ENCODE results near the gene SERPINB8. TPM values are rescaled to one million over a fixed set of nuclear protein-coding genes. Genes with fewer than 3 reads are reported as not detected.

SERPINB8 gene
- total RNA-seq, 1 donor from 2014 or later, result 4.3 TPM

DNA sequence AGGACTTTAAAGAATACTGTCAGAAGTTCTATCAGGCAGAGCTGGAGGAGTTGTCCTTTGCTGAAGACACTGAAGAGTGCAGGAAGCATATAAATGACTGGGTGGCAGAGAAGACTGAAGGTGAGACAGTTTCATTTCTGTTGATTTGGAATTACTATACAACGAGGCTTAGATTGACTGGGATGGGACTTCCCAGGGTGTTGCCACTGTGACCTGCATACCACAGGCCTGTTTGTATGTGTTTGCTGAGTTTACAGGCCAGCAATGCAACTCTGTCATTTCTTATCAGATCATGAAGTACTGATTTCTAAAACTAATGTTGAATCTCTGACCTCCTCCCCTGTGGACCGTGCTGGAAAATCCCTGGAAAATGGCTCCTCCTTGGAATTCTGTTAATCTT lies 11.8 kb downstream of the SERPINB8 start:
- no peaks in the 10 kb centered on the region for H3K9me3 Mint-ChIP-seq (ENCODE audit: unreplicated experiment)
- no peaks in the 10 kb centered on the region for H3K36me3 Mint-ChIP-seq (ENCODE audit: low read depth, unreplicated experiment)
- no peak overlapping the region for H3K4me3 Mint-ChIP-seq (ENCODE audit: unreplicated experiment)
- DNase-seq (ENCODE audit: low spot score), result no peak
- H3K27ac Mint-ChIP-seq (ENCODE audit: unreplicated experiment), result no peak overlapping the region
- H3K27me3 Mint-ChIP-seq (ENCODE audit: unreplicated experiment), result peaks cover 4% of the 10 kb centered on the region
- no peaks in the 10 kb centered on the region for H3K4me1 Mint-ChIP-seq (ENCODE audit: unreplicated experiment)
- TF ChIP-seq, protein P1, sequence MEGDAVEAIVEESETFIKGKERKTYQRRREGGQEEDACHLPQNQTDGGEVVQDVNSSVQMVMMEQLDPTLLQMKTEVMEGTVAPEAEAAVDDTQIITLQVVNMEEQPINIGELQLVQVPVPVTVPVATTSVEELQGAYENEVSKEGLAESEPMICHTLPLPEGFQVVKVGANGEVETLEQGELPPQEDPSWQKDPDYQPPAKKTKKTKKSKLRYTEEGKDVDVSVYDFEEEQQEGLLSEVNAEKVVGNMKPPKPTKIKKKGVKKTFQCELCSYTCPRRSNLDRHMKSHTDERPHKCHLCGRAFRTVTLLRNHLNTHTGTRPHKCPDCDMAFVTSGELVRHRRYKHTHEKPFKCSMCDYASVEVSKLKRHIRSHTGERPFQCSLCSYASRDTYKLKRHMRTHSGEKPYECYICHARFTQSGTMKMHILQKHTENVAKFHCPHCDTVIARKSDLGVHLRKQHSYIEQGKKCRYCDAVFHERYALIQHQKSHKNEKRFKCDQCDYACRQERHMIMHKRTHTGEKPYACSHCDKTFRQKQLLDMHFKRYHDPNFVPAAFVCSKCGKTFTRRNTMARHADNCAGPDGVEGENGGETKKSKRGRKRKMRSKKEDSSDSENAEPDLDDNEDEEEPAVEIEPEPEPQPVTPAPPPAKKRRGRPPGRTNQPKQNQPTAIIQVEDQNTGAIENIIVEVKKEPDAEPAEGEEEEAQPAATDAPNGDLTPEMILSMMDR (IDR thresholded peaks at IDR 0.05; ENCODE audit: unreplicated experiment), result no peak

DNA sequence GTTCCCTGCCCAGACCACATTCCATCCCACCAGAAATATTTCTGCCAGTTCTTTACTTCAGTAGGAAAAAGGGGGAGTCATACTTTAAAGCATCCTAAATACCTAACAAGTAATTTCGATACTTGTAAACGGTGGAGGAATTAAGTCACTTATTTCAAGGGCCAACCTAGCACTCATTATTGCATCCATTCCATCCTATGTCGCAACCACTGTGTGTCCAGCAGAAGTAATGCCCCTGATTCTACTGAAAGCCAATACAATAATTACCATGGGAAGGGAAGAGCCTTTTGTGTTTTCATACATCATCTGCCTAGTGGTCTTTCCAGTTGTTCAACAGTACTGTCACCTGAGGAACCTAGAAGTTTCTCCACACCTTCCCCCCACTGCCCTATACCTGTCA lies 12.5 kb downstream of the SERPINB8 start:
- H3K4me1 Mint-ChIP-seq (ENCODE audit: unreplicated experiment), result no peaks in the 10 kb centered on the region
- peaks cover 4% of the 10 kb centered on the region for H3K27me3 Mint-ChIP-seq (ENCODE audit: unreplicated experiment)

DNA sequence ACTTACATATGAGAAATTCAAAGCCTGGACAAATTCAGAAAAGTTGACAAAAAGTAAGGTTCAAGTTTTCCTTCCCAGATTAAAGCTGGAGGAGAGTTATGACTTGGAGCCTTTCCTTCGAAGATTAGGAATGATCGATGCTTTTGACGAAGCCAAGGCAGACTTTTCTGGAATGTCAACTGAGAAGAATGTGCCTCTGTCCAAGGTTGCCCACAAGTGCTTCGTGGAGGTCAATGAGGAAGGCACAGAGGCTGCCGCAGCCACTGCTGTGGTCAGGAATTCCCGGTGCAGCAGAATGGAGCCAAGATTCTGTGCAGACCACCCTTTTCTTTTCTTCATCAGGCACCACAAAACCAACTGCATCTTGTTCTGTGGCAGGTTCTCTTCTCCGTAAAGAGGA lies 17.0 kb downstream of the SERPINB8 start:
- TF ChIP-seq, protein P1 (IDR thresholded peaks at IDR 0.05; ENCODE audit: unreplicated experiment), result no peak
- Mint-ChIP-seq H3K4me3 (ENCODE audit: unreplicated experiment) (no peak overlapping the region), H3K9me3 (ENCODE audit: unreplicated experiment) (no peaks in the 10 kb centered on the region), H3K4me1 (ENCODE audit: unreplicated experiment) (no peaks in the 10 kb centered on the region), H3K36me3 (ENCODE audit: low read depth, unreplicated experiment) (no peaks in the 10 kb centered on the region), H3K27me3 (ENCODE audit: unreplicated experiment) (peaks cover 2% of the 10 kb centered on the region), H3K27ac (ENCODE audit: unreplicated experiment) (no peak overlapping the region)
- no peak for DNase-seq (ENCODE audit: low spot score)

More for the DNA sequence above, 12.5 kb downstream of the SERPINB8 start:
- no peak for DNase-seq (ENCODE audit: low spot score)
- Mint-ChIP-seq H3K4me3 (ENCODE audit: unreplicated experiment) (no peak overlapping the region), H3K36me3 (ENCODE audit: low read depth, unreplicated experiment) (no peaks in the 10 kb centered on the region), H3K9me3 (ENCODE audit: unreplicated experiment) (no peaks in the 10 kb centered on the region), H3K27ac (ENCODE audit: unreplicated experiment) (no peak overlapping the region)
- TF ChIP-seq, protein P1 (IDR thresholded peaks at IDR 0.05; ENCODE audit: unreplicated experiment), result no peak

DNA sequence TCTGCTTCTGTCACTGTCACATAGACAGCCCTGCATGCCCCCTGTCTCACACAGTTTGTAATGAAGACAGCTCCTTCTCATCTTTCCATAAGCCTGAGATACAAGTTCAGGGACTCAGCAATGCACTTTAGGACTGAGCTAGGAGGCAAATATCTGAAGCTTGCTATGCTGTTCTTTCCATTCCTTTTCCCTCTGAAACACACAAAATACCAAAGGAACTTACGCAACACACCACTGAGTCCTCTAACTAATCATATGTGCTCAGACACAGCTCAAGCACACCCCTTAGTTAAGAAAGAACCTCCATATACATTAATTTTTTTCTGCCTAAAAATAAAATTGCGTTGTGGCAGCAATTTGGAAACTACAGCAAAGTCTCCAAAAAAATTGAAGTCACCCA lies 17.9 kb downstream of the SERPINB8 start:
- Mint-ChIP-seq H3K4me3 (ENCODE audit: unreplicated experiment) (no peak overlapping the region), H3K36me3 (ENCODE audit: low read depth, unreplicated experiment) (no peaks in the 10 kb centered on the region), H3K9me3 (ENCODE audit: unreplicated experiment) (no peaks in the 10 kb centered on the region), H3K4me1 (ENCODE audit: unreplicated experiment) (no peaks in the 10 kb centered on the region), H3K27ac (ENCODE audit: unreplicated experiment) (no peak overlapping the region), H3K27me3 (ENCODE audit: unreplicated experiment) (no peaks in the 10 kb centered on the region)
- TF ChIP-seq, protein P1 (IDR thresholded peaks at IDR 0.05; ENCODE audit: unreplicated experiment), result no peak
- DNase-seq (ENCODE audit: low spot score), result no peak

DNA sequence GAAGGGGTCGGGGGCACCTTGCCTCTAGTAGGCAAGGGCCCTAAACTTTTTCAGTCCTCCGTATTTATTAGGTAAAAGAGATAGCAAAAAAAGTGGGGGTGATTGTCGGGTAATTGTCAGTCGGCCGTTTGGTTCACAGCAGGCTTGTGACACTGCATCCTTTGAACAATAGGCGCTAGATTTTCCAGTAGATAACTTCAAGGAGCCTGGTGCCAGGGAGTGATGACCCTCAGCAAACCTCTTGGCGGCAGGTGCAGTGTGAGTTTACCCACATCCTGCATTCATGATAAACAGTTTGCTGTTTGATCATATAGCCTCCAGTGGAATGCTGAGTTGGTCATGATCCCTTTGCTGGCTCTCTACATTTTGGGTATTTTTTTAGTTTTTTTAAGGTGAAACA lies 22.9 kb downstream of the SERPINB8 start:
- peaks cover 8% of the 10 kb centered on the region for H3K9me3 Mint-ChIP-seq (ENCODE audit: unreplicated experiment)
- no peaks in the 10 kb centered on the region for H3K27me3 Mint-ChIP-seq (ENCODE audit: unreplicated experiment)
- no peak overlapping the region for H3K4me3 Mint-ChIP-seq (ENCODE audit: unreplicated experiment)
- H3K36me3 Mint-ChIP-seq (ENCODE audit: low read depth, unreplicated experiment), result peaks cover 13% of the 10 kb centered on the region
- no peak for DNase-seq (ENCODE audit: low spot score)
- no peaks in the 10 kb centered on the region for H3K4me1 Mint-ChIP-seq (ENCODE audit: unreplicated experiment)
- TF ChIP-seq, protein P1 (IDR thresholded peaks at IDR 0.05; ENCODE audit: unreplicated experiment), result no peak
- no peak overlapping the region for H3K27ac Mint-ChIP-seq (ENCODE audit: unreplicated experiment)

Data from endothelial cell (in vitro differentiated cells).